ENCODE data around the gene ITGA3. TPM values are rescaled to one million over a fixed set of nuclear protein-coding genes. Genes with fewer than 3 reads are reported as not detected.

Gene ITGA3
- total RNA-seq, 1 experiment from 2014 or later, result 22.5 TPM

DNA sequence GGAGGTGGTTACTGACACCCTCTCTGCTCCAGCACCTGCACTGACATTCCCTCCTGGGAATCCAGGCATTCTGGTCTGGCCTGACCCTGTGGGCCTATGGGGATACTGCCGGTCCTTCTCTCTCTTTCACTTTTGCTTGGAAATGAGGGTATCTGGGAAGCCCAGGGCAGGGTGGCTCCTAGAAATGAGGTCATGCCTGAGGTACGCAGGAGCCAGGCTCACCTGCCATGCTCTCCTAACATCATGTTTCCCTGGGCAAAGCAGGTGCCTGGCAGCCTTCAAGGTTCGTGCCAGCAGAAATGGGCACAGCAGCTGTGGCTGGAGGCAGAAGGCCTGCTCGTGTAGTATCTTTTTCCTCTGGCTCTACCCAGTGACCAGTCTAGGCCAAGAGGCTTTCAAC, 3.3 kb downstream of the ITGA3 start:
- Histone ChIP-seq H3K79me1 (ENCODE audit: insufficient read depth, low read depth, low read length, poor library complexity, severe bottlenecking) (no peaks in the 10 kb centered on the region), H2AFZ (ENCODE audit: low read length) (no peak overlapping the region), H3K56ac (ENCODE audit: insufficient read length, low read depth, low read length) (no peak overlapping the region), H2BK20ac (ENCODE audit: low read depth, low read length, poor library complexity, severe bottlenecking) (no peak overlapping the region), H2BK120ac (ENCODE audit: low read depth, low read length, poor library complexity, severe bottlenecking) (no peak overlapping the region), H3K23ac (ENCODE audit: insufficient read length, low read depth, low read length) (no peak overlapping the region), H3K14ac (ENCODE audit: insufficient read depth, low read length) (no peak overlapping the region; the same call in 1 of the 2 replicates), H3K4me1 (ENCODE audit: insufficient read depth, low read length) (peaks cover 4% of the 10 kb centered on the region; the same call in 1 of the 2 replicates), H3K4ac (ENCODE audit: low read depth, low read length) (no peak overlapping the region), H4K20me1 (ENCODE audit: control insufficient read depth, insufficient read depth, insufficient read length) (no peaks in the 10 kb centered on the region), H4K91ac (ENCODE audit: insufficient read length, low read depth, low read length) (no peak overlapping the region), H2BK12ac (ENCODE audit: insufficient read length, low read depth, low read length) (no peak overlapping the region), H3K23me2 (ENCODE audit: insufficient read length, low read depth, low read length, poor library complexity, severe bottlenecking) (peaks cover 15% of the 10 kb centered on the region), H3T11ph (ENCODE audit: low read length) (no peak overlapping the region), H2AK5ac (ENCODE audit: insufficient read length, low read length) (no peak overlapping the region), H3K18ac (ENCODE audit: insufficient read length, low read depth, low read length) (no peak overlapping the region), H3K9me3 (ENCODE audit: control insufficient read depth, low read depth, low read length) (no peaks in the 10 kb centered on the region), H3K4me2 (ENCODE audit: insufficient read depth, insufficient read length, low read length) (no peak overlapping the region), H2BK15ac (ENCODE audit: low read depth, low read length) (no peak overlapping the region), H3K27me3 (ENCODE audit: insufficient read depth, low read length) (no peaks in the 10 kb centered on the region), H3K79me2 (ENCODE audit: insufficient read depth, low read length) (no peaks in the 10 kb centered on the region), H4K8ac (replicated peaks; ENCODE audit: insufficient read length, low read depth, low read length) (no peak overlapping the region), H3K9ac (ENCODE audit: extremely low read depth, insufficient read length, low read length) (no peak overlapping the region), H4K5ac (ENCODE audit: insufficient read length, low read depth, low read length) (no peak overlapping the region), H3K27ac (ENCODE audit: insufficient read length, low read depth, low read length) (no peak overlapping the region), H2BK5ac (ENCODE audit: insufficient read length, low read length) (no peak overlapping the region)
- no peak overlapping the region; a peak in 1 of 7 replicates for H3K27ac Mint-ChIP-seq
- TF ChIP-seq, protein P1, sequence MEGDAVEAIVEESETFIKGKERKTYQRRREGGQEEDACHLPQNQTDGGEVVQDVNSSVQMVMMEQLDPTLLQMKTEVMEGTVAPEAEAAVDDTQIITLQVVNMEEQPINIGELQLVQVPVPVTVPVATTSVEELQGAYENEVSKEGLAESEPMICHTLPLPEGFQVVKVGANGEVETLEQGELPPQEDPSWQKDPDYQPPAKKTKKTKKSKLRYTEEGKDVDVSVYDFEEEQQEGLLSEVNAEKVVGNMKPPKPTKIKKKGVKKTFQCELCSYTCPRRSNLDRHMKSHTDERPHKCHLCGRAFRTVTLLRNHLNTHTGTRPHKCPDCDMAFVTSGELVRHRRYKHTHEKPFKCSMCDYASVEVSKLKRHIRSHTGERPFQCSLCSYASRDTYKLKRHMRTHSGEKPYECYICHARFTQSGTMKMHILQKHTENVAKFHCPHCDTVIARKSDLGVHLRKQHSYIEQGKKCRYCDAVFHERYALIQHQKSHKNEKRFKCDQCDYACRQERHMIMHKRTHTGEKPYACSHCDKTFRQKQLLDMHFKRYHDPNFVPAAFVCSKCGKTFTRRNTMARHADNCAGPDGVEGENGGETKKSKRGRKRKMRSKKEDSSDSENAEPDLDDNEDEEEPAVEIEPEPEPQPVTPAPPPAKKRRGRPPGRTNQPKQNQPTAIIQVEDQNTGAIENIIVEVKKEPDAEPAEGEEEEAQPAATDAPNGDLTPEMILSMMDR (conservative IDR thresholded peaks at IDR 0.05), result no peak
- no CpG with 5 or more reads among the region's 4 CpGs for WGBS (ENCODE audit: extremely low coverage, insufficient read length, low lambda C conversion rate)
- no peaks in the 10 kb centered on the region for H3K36me3 Mint-ChIP-seq (ENCODE audit: insufficient read depth in 1 of 3, low read depth in 3 of 3)
- no peak for DNase-seq
- H3K27me3 Mint-ChIP-seq (ENCODE audit: low read depth), result peaks cover 19% of the 10 kb centered on the region
- peaks cover 27 to 31% of the 10 kb centered on the region in 2 experiments for H3K4me1 Mint-ChIP-seq
- peak overlapping the region in 1 of 2 experiments; percentile 7; a peak in 1 of 5 replicates for H3K4me3 Mint-ChIP-seq
- H3K9me3 Mint-ChIP-seq, result no peaks in the 10 kb centered on the region
